ENCODE measurements around the gene MAML3.

DNA sequence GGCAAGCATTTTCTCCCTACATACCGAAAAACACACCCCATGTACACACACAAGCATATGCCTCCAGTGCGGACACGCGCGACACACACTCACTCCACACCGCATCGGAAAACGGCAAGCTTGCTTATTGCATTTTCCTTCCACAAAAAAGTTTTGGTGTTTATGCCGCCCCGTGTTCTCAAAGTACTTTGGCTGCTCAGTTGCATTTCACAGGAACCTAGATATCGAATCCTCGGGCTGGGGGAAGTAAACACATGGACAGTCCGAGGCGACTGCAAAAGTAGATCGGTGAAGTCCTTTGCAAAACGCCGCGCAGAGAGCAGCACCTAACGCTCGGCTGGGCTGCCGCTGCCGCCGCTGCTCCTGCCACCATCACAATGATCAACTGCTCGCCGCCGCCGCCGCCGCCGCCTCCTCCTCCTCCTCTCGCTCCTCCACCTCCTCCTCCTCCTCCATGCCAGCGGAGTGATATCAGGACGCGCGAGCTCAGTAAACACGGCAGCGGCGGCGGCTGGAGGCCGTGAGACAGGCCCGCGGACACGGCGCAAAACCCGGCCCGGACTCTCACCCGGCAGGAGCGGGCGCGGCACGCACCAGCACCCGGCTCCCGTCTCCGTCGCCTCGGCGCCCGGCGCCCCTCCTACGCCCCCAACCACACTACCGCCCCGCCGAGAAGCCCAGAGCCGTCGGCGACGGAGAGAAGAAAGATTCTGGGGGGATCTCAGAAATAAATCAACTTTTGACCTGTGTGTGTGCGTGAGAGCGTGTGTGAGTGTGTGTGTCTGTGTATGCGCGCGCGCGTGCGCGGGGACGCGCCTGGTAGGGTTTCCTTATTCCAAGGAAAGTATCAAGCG lies at the start of gene MAML3:
- TF ChIP-seq, protein P1, sequence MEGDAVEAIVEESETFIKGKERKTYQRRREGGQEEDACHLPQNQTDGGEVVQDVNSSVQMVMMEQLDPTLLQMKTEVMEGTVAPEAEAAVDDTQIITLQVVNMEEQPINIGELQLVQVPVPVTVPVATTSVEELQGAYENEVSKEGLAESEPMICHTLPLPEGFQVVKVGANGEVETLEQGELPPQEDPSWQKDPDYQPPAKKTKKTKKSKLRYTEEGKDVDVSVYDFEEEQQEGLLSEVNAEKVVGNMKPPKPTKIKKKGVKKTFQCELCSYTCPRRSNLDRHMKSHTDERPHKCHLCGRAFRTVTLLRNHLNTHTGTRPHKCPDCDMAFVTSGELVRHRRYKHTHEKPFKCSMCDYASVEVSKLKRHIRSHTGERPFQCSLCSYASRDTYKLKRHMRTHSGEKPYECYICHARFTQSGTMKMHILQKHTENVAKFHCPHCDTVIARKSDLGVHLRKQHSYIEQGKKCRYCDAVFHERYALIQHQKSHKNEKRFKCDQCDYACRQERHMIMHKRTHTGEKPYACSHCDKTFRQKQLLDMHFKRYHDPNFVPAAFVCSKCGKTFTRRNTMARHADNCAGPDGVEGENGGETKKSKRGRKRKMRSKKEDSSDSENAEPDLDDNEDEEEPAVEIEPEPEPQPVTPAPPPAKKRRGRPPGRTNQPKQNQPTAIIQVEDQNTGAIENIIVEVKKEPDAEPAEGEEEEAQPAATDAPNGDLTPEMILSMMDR (IDR thresholded peaks at IDR 0.05): peak in 4 of 6 experiments; percentile 24 to 37 (median 32)
- peak; percentile 52 to 91 (median 72) for TF ChIP-seq POLR2A (IDR thresholded peaks at IDR 0.05)

Measured in upper lobe of left lung (tissue), 4 donors.